ENCODE measurements around the gene ITPKC. TPM values are rescaled to one million over a fixed set of nuclear protein-coding genes. Genes with fewer than 3 reads are reported as not detected.
A peak's percentile ranks its signal among the peaks of the same experiment; 100 is the strongest.

The ITPKC gene
- 9.8 TPM for total RNA-seq
- long read RNA-seq, transcript ITPKC-201 (7 exons, 3,385 nt): major isoform, 50 of 60 reads
- long read RNA-seq, partial matches to known transcripts: 8 of 60 reads
- long read RNA-seq, other reads (novel, unspliced or antisense): 2 of 60 reads

DNA sequence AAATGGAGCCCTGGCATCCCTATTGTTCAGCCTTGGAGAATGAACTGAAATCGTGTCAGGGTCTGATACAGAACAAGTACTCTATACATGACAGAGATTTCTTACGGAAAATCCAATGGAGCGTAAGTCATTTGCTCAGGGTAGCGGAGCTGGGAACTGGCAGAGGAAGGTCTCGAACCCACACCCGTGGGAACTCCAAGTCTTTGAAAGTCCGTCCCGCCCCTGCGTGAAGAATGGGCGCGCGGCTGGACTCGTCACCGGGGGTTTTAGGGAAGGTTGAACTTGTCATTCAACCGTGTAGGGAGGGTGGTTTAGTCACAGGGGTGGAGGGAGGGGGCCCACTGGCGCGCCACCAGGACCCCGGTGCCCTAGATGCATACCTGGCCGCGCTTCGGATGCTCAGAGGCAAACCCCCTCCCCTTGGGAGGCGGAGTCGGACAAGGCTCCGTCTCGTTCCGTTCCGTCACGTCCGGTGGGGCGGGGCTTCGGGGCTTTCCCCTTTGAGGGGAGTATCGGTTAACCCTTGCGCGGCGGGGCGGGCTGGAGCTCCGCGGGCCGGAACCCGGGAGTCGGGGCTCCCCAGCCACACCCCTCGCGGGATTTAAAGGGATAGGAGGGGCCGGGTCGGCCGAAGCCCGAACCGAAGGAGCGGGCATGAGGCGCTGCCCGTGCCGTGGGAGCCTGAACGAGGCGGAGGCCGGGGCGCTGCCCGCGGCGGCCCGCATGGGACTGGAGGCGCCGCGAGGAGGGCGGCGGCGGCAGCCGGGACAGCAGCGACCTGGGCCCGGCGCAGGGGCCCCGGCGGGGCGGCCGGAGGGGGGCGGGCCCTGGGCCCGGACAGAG lies at the start of gene ITPKC, which contains the start of gene COQ8B:
Gene ITPKC, plus strand, starts transcription at position 631 of the 843 bp plus-strand sequence. Its CDS starts 24 bp downstream, at position 655.
Gene COQ8B, minus strand, starts transcription at position 405 of the 843 bp plus-strand sequence. CDS start 2,254 bp downstream, outside the sequence.
- DNase-seq: peak; percentile 100
- Histone ChIP-seq H3K27ac (replicated peaks) (peak within 1 kb of the TSS; percentile 97), H3K27me3 (ENCODE audit: low read depth) (no peaks in the 10 kb centered on the region), H3K9me3 (replicated peaks) (no peaks in the 10 kb centered on the region), H3K36me3 (peaks cover 10% of the 10 kb centered on the region), H3K4me3 (peak within 1 kb of the TSS; percentile 85), H3K4me1 (peaks cover 77% of the 10 kb centered on the region)
- intact Hi-C loops (cut with micrococcal nuclease): no loop called here
- TF ChIP-seq, protein P1, sequence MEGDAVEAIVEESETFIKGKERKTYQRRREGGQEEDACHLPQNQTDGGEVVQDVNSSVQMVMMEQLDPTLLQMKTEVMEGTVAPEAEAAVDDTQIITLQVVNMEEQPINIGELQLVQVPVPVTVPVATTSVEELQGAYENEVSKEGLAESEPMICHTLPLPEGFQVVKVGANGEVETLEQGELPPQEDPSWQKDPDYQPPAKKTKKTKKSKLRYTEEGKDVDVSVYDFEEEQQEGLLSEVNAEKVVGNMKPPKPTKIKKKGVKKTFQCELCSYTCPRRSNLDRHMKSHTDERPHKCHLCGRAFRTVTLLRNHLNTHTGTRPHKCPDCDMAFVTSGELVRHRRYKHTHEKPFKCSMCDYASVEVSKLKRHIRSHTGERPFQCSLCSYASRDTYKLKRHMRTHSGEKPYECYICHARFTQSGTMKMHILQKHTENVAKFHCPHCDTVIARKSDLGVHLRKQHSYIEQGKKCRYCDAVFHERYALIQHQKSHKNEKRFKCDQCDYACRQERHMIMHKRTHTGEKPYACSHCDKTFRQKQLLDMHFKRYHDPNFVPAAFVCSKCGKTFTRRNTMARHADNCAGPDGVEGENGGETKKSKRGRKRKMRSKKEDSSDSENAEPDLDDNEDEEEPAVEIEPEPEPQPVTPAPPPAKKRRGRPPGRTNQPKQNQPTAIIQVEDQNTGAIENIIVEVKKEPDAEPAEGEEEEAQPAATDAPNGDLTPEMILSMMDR (IDR thresholded peaks at IDR 0.05; ENCODE audit: borderline replicate concordance): peak; percentile 39

DNA sequence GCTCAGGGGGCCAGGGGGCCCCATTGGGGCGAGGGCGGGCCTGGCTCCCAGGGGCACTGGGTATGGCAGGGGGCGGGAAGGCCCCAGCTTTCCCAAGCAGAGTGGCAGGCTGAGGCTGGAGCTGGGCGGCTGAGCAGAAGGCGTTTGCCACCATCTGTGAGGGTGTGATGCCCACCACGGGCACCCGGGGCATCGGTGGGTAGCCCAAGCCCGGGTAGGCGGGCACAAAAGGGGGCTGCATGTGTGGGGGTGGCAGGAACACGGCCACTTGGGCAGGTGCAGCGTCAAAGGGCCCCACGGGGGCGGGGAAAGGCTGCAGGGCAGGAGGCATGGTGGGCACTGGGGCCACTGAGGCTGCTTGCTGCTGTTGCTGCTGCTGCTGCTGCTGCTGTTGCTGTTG lies 49.3 kb upstream of the ITPKC start:
- Histone ChIP-seq H3K36me3 (peaks cover 53% of the 10 kb centered on the region), H3K27me3 (ENCODE audit: low read depth) (no peaks in the 10 kb centered on the region), H3K27ac (replicated peaks) (no peak overlapping the region), H3K4me1 (peaks cover 30% of the 10 kb centered on the region), H3K4me3 (no peak overlapping the region), H3K9me3 (replicated peaks) (peaks cover 4% of the 10 kb centered on the region)
- DNase-seq: peak; percentile 13
- intact Hi-C loops (cut with micrococcal nuclease): loop anchor here (10.0 kb wide), 1 partner anchor 147 kb away; no protein-coding TSS in a partner anchor
- TF ChIP-seq, protein P1 (IDR thresholded peaks at IDR 0.05; ENCODE audit: borderline replicate concordance): no peak

DNA sequence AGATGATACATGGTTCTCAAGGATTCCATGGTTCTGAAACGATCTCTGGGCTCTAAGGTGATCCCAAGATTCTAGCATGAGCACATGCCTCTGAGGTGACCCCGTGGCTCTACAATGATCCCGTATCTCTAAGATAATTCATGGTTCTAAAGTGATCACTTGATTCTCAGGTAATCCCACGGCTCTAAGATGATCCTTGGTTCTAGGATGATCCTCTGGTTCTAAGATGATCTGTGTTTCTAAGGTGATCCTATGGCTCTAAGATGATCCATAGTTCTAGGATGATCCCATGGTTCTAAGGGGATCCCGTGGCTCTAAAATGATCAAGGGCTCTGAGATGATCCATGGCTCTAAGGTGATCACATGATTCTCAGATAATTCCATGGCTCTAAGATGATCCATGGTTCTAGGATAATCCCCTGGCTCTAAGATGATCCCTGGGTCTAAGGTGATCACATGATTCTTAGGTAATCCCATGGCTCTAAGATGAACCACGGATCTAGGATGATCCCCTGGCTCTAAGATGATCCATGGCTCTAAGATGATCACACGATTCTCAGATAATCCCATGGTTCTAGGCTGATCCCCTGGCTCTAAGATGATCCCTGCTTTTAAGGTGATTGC lies 47.8 kb upstream of the ITPKC start:
- Histone ChIP-seq H3K4me3 (no peak overlapping the region), H3K9me3 (replicated peaks) (peaks cover 4% of the 10 kb centered on the region), H3K27me3 (ENCODE audit: low read depth) (no peaks in the 10 kb centered on the region), H3K4me1 (peaks cover 17% of the 10 kb centered on the region), H3K27ac (replicated peaks) (no peak overlapping the region), H3K36me3 (peaks cover 66% of the 10 kb centered on the region)
- no peak for DNase-seq
- intact Hi-C loops (cut with micrococcal nuclease): loop anchor here (10.0 kb wide), 1 partner anchor 146 kb away; no protein-coding TSS in a partner anchor
- TF ChIP-seq, protein P1 (IDR thresholded peaks at IDR 0.05; ENCODE audit: borderline replicate concordance): no peak

DNA sequence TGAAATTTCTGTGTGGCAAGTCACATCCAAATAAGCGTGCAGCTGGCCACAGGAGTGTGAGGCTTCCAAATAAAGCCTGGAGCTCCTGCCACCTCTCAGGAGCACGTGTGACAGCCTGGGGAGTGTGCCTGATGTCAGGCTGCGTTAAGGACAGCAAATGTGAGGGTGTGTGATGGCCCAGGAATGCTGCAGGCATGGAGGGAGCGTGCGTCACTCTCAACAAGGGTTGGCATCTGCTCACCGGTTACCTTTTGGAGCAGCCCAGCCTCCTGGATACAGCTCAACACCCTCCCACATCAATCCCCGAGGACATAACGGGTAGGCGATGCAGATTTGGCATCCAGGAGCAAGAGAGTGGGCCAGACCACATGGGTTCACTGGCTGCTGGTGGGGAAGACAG lies 45.5 kb upstream of the ITPKC start:
- H3K4me1 ChIP-seq: peaks cover 18% of the 10 kb centered on the region
- peaks cover 4% of the 10 kb centered on the region for H3K9me3 ChIP-seq (replicated peaks)
- peaks cover 88% of the 10 kb centered on the region for H3K36me3 ChIP-seq
- intact Hi-C loops (cut with micrococcal nuclease): no loop called here
- DNase-seq: peak; percentile 48
- peak overlapping the region; percentile 66 for H3K27ac ChIP-seq (replicated peaks)
- no peaks in the 10 kb centered on the region for H3K27me3 ChIP-seq (ENCODE audit: low read depth)
- no peak overlapping the region for H3K4me3 ChIP-seq
- TF ChIP-seq, protein P1 (IDR thresholded peaks at IDR 0.05; ENCODE audit: borderline replicate concordance): no peak

DNA sequence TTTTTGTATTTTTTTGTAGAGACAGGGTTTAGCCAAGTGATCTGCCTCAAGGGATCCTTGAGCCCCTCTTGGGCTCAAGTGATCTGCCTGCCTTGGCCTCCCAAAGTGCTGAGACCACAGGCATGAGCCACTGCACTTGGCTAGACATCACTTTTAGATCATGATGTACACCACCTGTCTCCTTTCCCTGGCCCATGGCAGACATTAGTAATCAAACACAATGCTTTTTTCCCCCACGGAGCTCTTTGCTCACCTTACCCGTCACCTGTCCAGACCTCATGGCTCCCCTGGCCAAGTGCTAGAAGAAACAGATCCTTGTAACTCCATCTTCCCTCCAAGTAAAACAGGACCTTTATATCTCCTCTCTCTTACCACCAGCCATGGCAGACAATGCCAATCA lies 44.9 kb upstream of the ITPKC start:
- H3K9me3 ChIP-seq (replicated peaks): peaks cover 4% of the 10 kb centered on the region
- intact Hi-C loops (cut with micrococcal nuclease): no loop called here

More for the DNA sequence above, 44.9 kb upstream of the ITPKC start:
- Histone ChIP-seq H3K27ac (replicated peaks) (peak overlapping the region; percentile 66), H3K4me3 (no peak overlapping the region), H3K4me1 (peaks cover 18% of the 10 kb centered on the region), H3K27me3 (ENCODE audit: low read depth) (no peaks in the 10 kb centered on the region), H3K36me3 (peaks cover 95% of the 10 kb centered on the region)
- TF ChIP-seq, protein P1 (IDR thresholded peaks at IDR 0.05; ENCODE audit: borderline replicate concordance): no peak
- DNase-seq: no peak
